Measurements from ENCODE around the gene SENP7.
A peak's percentile ranks its signal among the peaks of the same experiment; 100 is the strongest.

SENP7 gene

GRCh38 chr3:101519685-101520365 lies 6.8 kb upstream of the SENP7 start:
- no peak for TF ChIP-seq CTCF (IDR thresholded peaks at IDR 0.05; ENCODE audit: low read depth, low read length, missing control alignments)
- H3K4me3 ChIP-seq (replicated peaks; ENCODE audit: low read depth, low read length), result no peak overlapping the region
- DNase-seq (ENCODE audit: extremely low read depth, low read depth), result no peak

- DNase-seq (ENCODE audit: extremely low read depth, low read depth), result no peak
These were observed 5.4 kb upstream of the SENP7 start for GRCh38 chr3:101518421-101518871.

GRCh38 chr3:101513419-101513986 lies 491 bp upstream of the SENP7 start:
- peak overlapping the region; percentile 72 for H3K4me3 ChIP-seq (replicated peaks; ENCODE audit: low read depth, low read length)
- TF ChIP-seq CTCF (IDR thresholded peaks at IDR 0.05; ENCODE audit: low read depth, low read length, missing control alignments), result no peak
- DNase-seq (ENCODE audit: extremely low read depth, low read depth), result no peak

More at GRCh38 chr3:101518421-101518871, 5.4 kb upstream of the SENP7 start:
- H3K4me3 ChIP-seq (replicated peaks; ENCODE audit: low read depth, low read length), result no peak overlapping the region
- no peak for TF ChIP-seq CTCF (IDR thresholded peaks at IDR 0.05; ENCODE audit: low read depth, low read length, missing control alignments)

GRCh38 chr3:101512396-101512645 lies 691 bp downstream of the SENP7 start:
- H3K4me3 ChIP-seq (replicated peaks; ENCODE audit: low read depth, low read length), result peak overlapping the region; percentile 72
- TF ChIP-seq CTCF (IDR thresholded peaks at IDR 0.05; ENCODE audit: low read depth, low read length, missing control alignments), result no peak
- DNase-seq (ENCODE audit: extremely low read depth, low read depth), result no peak

GRCh38 chr3:101509811-101510210 lies 3.2 kb downstream of the SENP7 start:
- no peak for DNase-seq (ENCODE audit: extremely low read depth, low read depth)
- no peak overlapping the region for H3K4me3 ChIP-seq (replicated peaks; ENCODE audit: low read depth, low read length)
- no peak for TF ChIP-seq CTCF (IDR thresholded peaks at IDR 0.05; ENCODE audit: low read depth, low read length, missing control alignments)

GRCh38 chr3:101509281-101509680 lies 3.7 kb downstream of the SENP7 start:
- TF ChIP-seq CTCF (IDR thresholded peaks at IDR 0.05; ENCODE audit: low read depth, low read length, missing control alignments), result no peak
- H3K4me3 ChIP-seq (replicated peaks; ENCODE audit: low read depth, low read length), result no peak overlapping the region
- DNase-seq (ENCODE audit: extremely low read depth, low read depth), result no peak

GRCh38 chr3:101501783-101502182 lies 11.2 kb downstream of the SENP7 start:
- no peak for DNase-seq (ENCODE audit: extremely low read depth, low read depth)
- no peak overlapping the region for H3K4me3 ChIP-seq (replicated peaks; ENCODE audit: low read depth, low read length)
- TF ChIP-seq CTCF (IDR thresholded peaks at IDR 0.05; ENCODE audit: low read depth, low read length, missing control alignments), result no peak

Data from HFF-Myc (cell line).